Retina (tissue), 1 donor: ENCODE results near the gene CAPN5.

Experiments
- DNase-seq: peaks from one replicate; pipeline ENCODE4 v3.0.0-alpha.2; 2016

CAPN5 gene

GRCh38 chr11:77067861-77068443, 1.2 kb downstream of the CAPN5 start:
- no peak for DNase-seq

- DNase-seq: no peak
Observed at GRCh38 chr11:77068457-77069335, 1.9 kb downstream of the CAPN5 start.

- DNase-seq: peak; percentile 24
Observed at GRCh38 chr11:77069336-77069968, 2.7 kb downstream of the CAPN5 start.

GRCh38 chr11:77069969-77070582, 3.3 kb downstream of the CAPN5 start:
- DNase-seq: no peak

GRCh38 chr11:77071077-77071476, 4.3 kb downstream of the CAPN5 start:
- DNase-seq: no peak

- DNase-seq: no peak
Observed at GRCh38 chr11:77071671-77072605, 5.2 kb downstream of the CAPN5 start.

GRCh38 chr11:77072851-77073327, 6.1 kb downstream of the CAPN5 start:
- no peak for DNase-seq

- DNase-seq: no peak
Observed at GRCh38 chr11:77073328-77074001, 6.7 kb downstream of the CAPN5 start.

- DNase-seq: no peak
Observed at GRCh38 chr11:77074205-77074604, 7.4 kb downstream of the CAPN5 start.

- DNase-seq: no peak
Observed at GRCh38 chr11:77074626-77075221, 8.0 kb downstream of the CAPN5 start.

- DNase-seq: no peak
Observed at GRCh38 chr11:77075425-77075905, 8.7 kb downstream of the CAPN5 start.

- DNase-seq: no peak
Observed at GRCh38 chr11:77079666-77080065, 12.9 kb downstream of the CAPN5 start.

- DNase-seq: no peak
Observed at GRCh38 chr11:77080643-77081210, 14.0 kb downstream of the CAPN5 start.

- DNase-seq: peak; percentile 46
Observed at GRCh38 chr11:77081381-77081851, 14.6 kb downstream of the CAPN5 start.

- no peak for DNase-seq
Observed at GRCh38 chr11:77081976-77082836, 15.4 kb downstream of the CAPN5 start.

GRCh38 chr11:77082838-77083565, 16.2 kb downstream of the CAPN5 start:
- no peak for DNase-seq

- DNase-seq: no peak
Observed at GRCh38 chr11:77083566-77084245, 16.9 kb downstream of the CAPN5 start.

- DNase-seq: no peak
Observed at GRCh38 chr11:77084581-77085191, 17.9 kb downstream of the CAPN5 start.
